DOHH2 (cell line): ENCODE measurements around the gene ZBTB38.

Source experiments
- EZH2phosphoT487 ChIP-seq: fragments of 200-600 bp; sonication (generic); IDR thresholded peaks from 2 replicates; pipeline ENCODE4 v1.6.1; 2017; ENCODE audit warnings: borderline replicate concordance, mild to moderate bottlenecking, antibody characterized with exemption, low read length, moderate library complexity, mixed read lengths
- TF ChIP-seq, protein P1 (sequence below): fragments of 200-600 bp; sonication (generic); IDR thresholded peaks from one replicate; pipeline ENCODE4 v1.5.1; 2014; ENCODE audit warnings: antibody characterized with exemption, mild to moderate bottlenecking, low read depth, low read length; ENCODE audit not compliant: poor library complexity, severe bottlenecking

DNA sequence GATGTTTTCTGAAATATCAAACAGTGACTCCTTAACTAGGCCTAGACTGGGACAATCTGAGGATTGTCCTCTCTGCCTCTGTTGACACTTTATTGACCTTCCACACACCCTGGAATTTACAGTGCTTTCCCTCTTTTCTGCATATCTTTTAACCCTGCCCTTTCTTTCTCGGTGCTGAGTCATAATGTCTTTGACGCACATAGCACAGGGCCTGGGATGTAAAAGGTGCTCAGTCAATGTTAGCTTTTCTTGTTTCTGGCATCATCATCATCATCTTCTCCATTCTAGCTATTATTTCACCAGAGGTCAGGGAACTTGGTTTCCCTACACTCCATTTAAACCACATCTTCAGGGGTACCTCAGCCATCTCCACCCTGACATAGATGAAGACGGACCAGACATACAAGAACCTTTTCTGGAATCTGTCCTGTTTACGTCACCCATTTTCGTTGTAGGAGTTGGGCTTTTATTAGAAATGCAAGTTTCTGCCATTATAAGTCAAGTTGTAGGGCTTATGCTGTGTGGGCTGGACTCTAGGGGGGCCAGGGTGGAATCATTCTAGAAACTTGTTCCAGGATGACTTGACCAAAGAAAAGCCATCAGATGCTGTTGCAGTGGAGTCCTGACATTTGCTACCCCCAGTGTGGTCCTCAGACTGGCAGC is 46.6 kb downstream of the ZBTB38 start:
- TF ChIP-seq, protein P1, sequence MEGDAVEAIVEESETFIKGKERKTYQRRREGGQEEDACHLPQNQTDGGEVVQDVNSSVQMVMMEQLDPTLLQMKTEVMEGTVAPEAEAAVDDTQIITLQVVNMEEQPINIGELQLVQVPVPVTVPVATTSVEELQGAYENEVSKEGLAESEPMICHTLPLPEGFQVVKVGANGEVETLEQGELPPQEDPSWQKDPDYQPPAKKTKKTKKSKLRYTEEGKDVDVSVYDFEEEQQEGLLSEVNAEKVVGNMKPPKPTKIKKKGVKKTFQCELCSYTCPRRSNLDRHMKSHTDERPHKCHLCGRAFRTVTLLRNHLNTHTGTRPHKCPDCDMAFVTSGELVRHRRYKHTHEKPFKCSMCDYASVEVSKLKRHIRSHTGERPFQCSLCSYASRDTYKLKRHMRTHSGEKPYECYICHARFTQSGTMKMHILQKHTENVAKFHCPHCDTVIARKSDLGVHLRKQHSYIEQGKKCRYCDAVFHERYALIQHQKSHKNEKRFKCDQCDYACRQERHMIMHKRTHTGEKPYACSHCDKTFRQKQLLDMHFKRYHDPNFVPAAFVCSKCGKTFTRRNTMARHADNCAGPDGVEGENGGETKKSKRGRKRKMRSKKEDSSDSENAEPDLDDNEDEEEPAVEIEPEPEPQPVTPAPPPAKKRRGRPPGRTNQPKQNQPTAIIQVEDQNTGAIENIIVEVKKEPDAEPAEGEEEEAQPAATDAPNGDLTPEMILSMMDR = no peak
- TF ChIP-seq EZH2phosphoT487 = no peak
